ENCODE data around the gene DPPA2. TPM values are rescaled to one million over a fixed set of nuclear protein-coding genes. Genes with fewer than 3 reads are reported as not detected.

Gene DPPA2
- polyA plus RNA-seq, 1 donor (not counting 4 experiments of a cell fraction or from before 2014, with no cell fraction given), result not detected

- Histone ChIP-seq H2AFZ (ENCODE audit: control insufficient read depth, low read length) (no peak overlapping the region), H3K4me1 (ENCODE audit: control insufficient read depth, extremely low read depth, insufficient read depth, low read length) (no peaks in the 10 kb centered on the region), H3K9me1 (ENCODE audit: control insufficient read depth, extremely low read depth, insufficient read depth, low read length) (no peaks in the 10 kb centered on the region), H3K27me3 (ENCODE audit: control insufficient read depth, extremely low read depth, insufficient read depth, low read length) (no peaks in the 10 kb centered on the region), H3K4me3 (ENCODE audit: control insufficient read depth in 2 of 3, extremely low read depth in 1 of 3, insufficient read depth in 2 of 3, low read depth in 1 of 3, low read length in 3 of 3) (no peak overlapping the region), H3K27ac (ENCODE audit: control insufficient read depth, insufficient read depth, low read length) (no peak overlapping the region), H3K36me3 (ENCODE audit: control insufficient read depth in 2 of 2, extremely low read depth in 1 of 2, insufficient read depth in 2 of 2, low read length in 2 of 2) (no peaks in the 10 kb centered on the region), H3K4me2 (ENCODE audit: control insufficient read depth, extremely low read depth, insufficient read depth, low read depth, low read length) (no peak overlapping the region), H4K20me1 (ENCODE audit: control insufficient read depth, extremely low read depth, insufficient read depth, low read length) (no peaks in the 10 kb centered on the region), H3K9me3 (ENCODE audit: control insufficient read depth, low read depth, low read length) (no peaks in the 10 kb centered on the region), H3K9ac (ENCODE audit: control insufficient read depth, extremely low read depth, insufficient read depth, low read length) (no peak overlapping the region), H3K79me2 (ENCODE audit: control insufficient read depth, insufficient read depth, low read length) (no peaks in the 10 kb centered on the region)
- FAIRE-seq, result no peak
- no peak for DNase-seq (ENCODE audit: low read depth, low spot score)
- dilution Hi-C loops (cut with MboI; ENCODE audit: extremely low pct_ligation_motif_present, low sequenced_read_pairs), result no loop called here
- no peak for TF ChIP-seq CTCF (optimal IDR thresholded peaks at IDR 0.05 in 1 of 3, IDR thresholded peaks at IDR 0.05 in 1 of 3, conservative IDR thresholded peaks at IDR 0.05 in 1 of 3; ENCODE audit: extremely low read depth in 1 of 3, insufficient read depth in 2 of 3, low read length in 3 of 3)
- TF ChIP-seq EZH2 (IDR thresholded peaks at IDR 0.05; ENCODE audit: low read length), result no peak
These were observed 48.1 kb downstream of the DPPA2 start for GRCh38 chr3:109268181-109268580.

GRCh38 chr3:109265295-109265694 is 51.0 kb downstream of the DPPA2 start:
- Histone ChIP-seq H3K36me3 (ENCODE audit: control insufficient read depth in 2 of 2, extremely low read depth in 1 of 2, insufficient read depth in 2 of 2, low read length in 2 of 2) (no peaks in the 10 kb centered on the region), H3K79me2 (ENCODE audit: control insufficient read depth, insufficient read depth, low read length) (no peaks in the 10 kb centered on the region), H2AFZ (ENCODE audit: control insufficient read depth, low read length) (no peak overlapping the region), H3K4me1 (ENCODE audit: control insufficient read depth, extremely low read depth, insufficient read depth, low read length) (no peaks in the 10 kb centered on the region), H4K20me1 (ENCODE audit: control insufficient read depth, extremely low read depth, insufficient read depth, low read length) (no peaks in the 10 kb centered on the region), H3K27me3 (ENCODE audit: control insufficient read depth, extremely low read depth, insufficient read depth, low read length) (no peaks in the 10 kb centered on the region), H3K4me2 (ENCODE audit: control insufficient read depth, extremely low read depth, insufficient read depth, low read depth, low read length) (no peak overlapping the region), H3K9me3 (ENCODE audit: control insufficient read depth, low read depth, low read length) (no peaks in the 10 kb centered on the region), H3K4me3 (ENCODE audit: control insufficient read depth in 2 of 3, extremely low read depth in 1 of 3, insufficient read depth in 2 of 3, low read depth in 1 of 3, low read length in 3 of 3) (no peak overlapping the region), H3K9me1 (ENCODE audit: control insufficient read depth, extremely low read depth, insufficient read depth, low read length) (no peaks in the 10 kb centered on the region), H3K27ac (ENCODE audit: control insufficient read depth, insufficient read depth, low read length) (no peak overlapping the region), H3K9ac (ENCODE audit: control insufficient read depth, extremely low read depth, insufficient read depth, low read length) (no peak overlapping the region)
- dilution Hi-C loops (cut with MboI; ENCODE audit: extremely low pct_ligation_motif_present, low sequenced_read_pairs), result no loop called here
- no peak for TF ChIP-seq EZH2 (IDR thresholded peaks at IDR 0.05; ENCODE audit: low read length)
- no peak for TF ChIP-seq CTCF (optimal IDR thresholded peaks at IDR 0.05 in 1 of 3, IDR thresholded peaks at IDR 0.05 in 1 of 3, conservative IDR thresholded peaks at IDR 0.05 in 1 of 3; ENCODE audit: extremely low read depth in 1 of 3, insufficient read depth in 2 of 3, low read length in 3 of 3)
- FAIRE-seq, result no peak
- DNase-seq (ENCODE audit: low read depth, low spot score), result no peak
